SK-N-SH (cell line): ENCODE measurements around the gene ZNF700.

Experiments used
- EP300 ChIP-seq, 2 experiments: IDR thresholded peaks; 2 replicates each; pipeline versions ENCODE4 v1.4.0 to v1.6.1; 2012; ENCODE audit warnings: borderline replicate concordance in 1 of 2, low read depth in 1 of 2, low read length in 1 of 2
- GABPA ChIP-seq: IDR thresholded peaks from 2 replicates; pipeline ENCODE4 v1.4.0; 2012; ENCODE audit warnings: low read depth, mild to moderate bottlenecking
- GATA2 ChIP-seq: sonication (generic); formaldehyde crosslinking; IDR thresholded peaks from 2 replicates; pipeline ENCODE4 v1.5.0; 2020; ENCODE audit warnings: mild to moderate bottlenecking, missing genetic modification reagents
- MEF2A ChIP-seq: IDR thresholded peaks from 2 replicates; pipeline ENCODE4 v1.4.0; 2012; ENCODE audit warnings: low read depth, borderline replicate concordance
- MXI1 ChIP-seq: IDR thresholded peaks from 2 replicates; pipeline ENCODE4 v1.6.1; 2012; ENCODE audit warnings: mild to moderate bottlenecking, low read depth, low read length, improper control_type of control experiment
- NRF1 ChIP-seq: IDR thresholded peaks from 2 replicates; pipeline ENCODE4 v1.6.1; 2012; ENCODE audit warnings: low read depth, mild to moderate bottlenecking, low read length
- RCOR1 ChIP-seq: fragments of 150-350 bp; IDR thresholded peaks from 2 replicates; pipeline ENCODE4 v1.6.1; 2017; ENCODE audit warnings: antibody characterized with exemption, low read length
- SMC3 ChIP-seq: IDR thresholded peaks from 2 replicates; pipeline ENCODE4 v1.6.1; 2012; ENCODE audit warnings: low read depth, low read length, improper control_type of control experiment
- TAF1 ChIP-seq: IDR thresholded peaks from 2 replicates; pipeline ENCODE4 v1.6.1; 2012; ENCODE audit warnings: low read depth, mild to moderate bottlenecking, low read length, moderate library complexity, borderline replicate concordance
- TEAD4 ChIP-seq: IDR thresholded peaks from 2 replicates; pipeline ENCODE4 v1.4.0; 2012; ENCODE audit warnings: mild to moderate bottlenecking, borderline replicate concordance; ENCODE audit not compliant: insufficient read depth
- YY1 ChIP-seq: IDR thresholded peaks from 2 replicates; pipeline ENCODE4 v1.4.0; 2012; ENCODE audit warnings: low read depth, mild to moderate bottlenecking
- TF ChIP-seq, protein P1 (sequence below): fragments of 200-600 bp; sonication (generic); IDR thresholded peaks from 2 replicates; pipeline ENCODE4 v1.6.1; 2017; ENCODE audit warnings: antibody characterized with exemption, mild to moderate bottlenecking, moderate library complexity
- TF ChIP-seq, protein P2 (sequence below): IDR thresholded peaks from 2 replicates; pipeline ENCODE4; 2012

DNA sequence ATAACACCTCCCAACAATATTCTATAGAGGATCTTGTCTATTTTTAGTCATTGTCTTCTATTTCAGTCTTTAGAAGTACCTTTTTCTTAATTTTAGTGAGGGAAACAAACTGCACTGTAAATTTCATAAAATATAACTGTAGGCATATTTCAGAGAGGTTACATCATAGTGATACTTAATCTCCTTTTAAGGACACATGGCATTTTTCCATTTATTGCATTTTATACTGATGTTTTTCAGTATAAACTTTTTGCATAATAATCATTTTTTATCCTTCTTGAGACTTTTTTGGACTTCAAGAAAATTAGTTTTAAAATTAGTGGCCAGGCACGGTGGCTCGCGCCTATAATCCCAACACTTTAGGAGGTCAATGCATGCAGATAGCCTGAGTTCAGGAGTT is 6.6 kb downstream of the ZNF700 start:
- TF ChIP-seq MEF2A = no peak
- TF ChIP-seq, protein P1, sequence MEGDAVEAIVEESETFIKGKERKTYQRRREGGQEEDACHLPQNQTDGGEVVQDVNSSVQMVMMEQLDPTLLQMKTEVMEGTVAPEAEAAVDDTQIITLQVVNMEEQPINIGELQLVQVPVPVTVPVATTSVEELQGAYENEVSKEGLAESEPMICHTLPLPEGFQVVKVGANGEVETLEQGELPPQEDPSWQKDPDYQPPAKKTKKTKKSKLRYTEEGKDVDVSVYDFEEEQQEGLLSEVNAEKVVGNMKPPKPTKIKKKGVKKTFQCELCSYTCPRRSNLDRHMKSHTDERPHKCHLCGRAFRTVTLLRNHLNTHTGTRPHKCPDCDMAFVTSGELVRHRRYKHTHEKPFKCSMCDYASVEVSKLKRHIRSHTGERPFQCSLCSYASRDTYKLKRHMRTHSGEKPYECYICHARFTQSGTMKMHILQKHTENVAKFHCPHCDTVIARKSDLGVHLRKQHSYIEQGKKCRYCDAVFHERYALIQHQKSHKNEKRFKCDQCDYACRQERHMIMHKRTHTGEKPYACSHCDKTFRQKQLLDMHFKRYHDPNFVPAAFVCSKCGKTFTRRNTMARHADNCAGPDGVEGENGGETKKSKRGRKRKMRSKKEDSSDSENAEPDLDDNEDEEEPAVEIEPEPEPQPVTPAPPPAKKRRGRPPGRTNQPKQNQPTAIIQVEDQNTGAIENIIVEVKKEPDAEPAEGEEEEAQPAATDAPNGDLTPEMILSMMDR = no peak
- TF ChIP-seq TEAD4 = no peak
- no peak for TF ChIP-seq GABPA
- TF ChIP-seq MXI1 = no peak
- no peak for TF ChIP-seq RCOR1
- no peak for TF ChIP-seq TAF1
- no peak for TF ChIP-seq EP300 (IDR thresholded peaks at IDR 0.05; ENCODE audit: borderline replicate concordance in 1 of 2, low read depth in 1 of 2, low read length in 1 of 2)
- TF ChIP-seq, protein P2, sequence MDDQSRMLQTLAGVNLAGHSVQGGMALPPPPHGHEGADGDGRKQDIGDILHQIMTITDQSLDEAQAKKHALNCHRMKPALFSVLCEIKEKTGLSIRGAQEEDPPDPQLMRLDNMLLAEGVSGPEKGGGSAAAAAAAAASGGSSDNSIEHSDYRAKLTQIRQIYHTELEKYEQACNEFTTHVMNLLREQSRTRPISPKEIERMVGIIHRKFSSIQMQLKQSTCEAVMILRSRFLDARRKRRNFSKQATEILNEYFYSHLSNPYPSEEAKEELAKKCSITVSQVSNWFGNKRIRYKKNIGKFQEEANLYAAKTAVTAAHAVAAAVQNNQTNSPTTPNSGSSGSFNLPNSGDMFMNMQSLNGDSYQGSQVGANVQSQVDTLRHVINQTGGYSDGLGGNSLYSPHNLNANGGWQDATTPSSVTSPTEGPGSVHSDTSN = no peak
- TF ChIP-seq YY1 = no peak
- TF ChIP-seq GATA2 = no peak
- TF ChIP-seq SMC3 = no peak
- TF ChIP-seq NRF1 = no peak
